H9 (cell line): ENCODE measurements around the gene COLEC12. TPM values are rescaled to one million over a fixed set of nuclear protein-coding genes. Genes with fewer than 3 reads are reported as not detected.

Source experiments
- DNase-seq: peaks from one replicate; pipeline ENCODE4 v3.0.0-alpha.2; 2017
- H2AFZ ChIP-seq: one replicate; pipeline ENCODE4 v1.6.1; 2013; ENCODE audit warnings: mild to moderate bottlenecking, low read length, control low read depth, moderate library complexity
- H2AK5ac ChIP-seq: 2 replicates; pipeline ENCODE4 v1.6.1; 2013; ENCODE audit warnings: low read length, control low read depth, mixed read lengths; ENCODE audit not compliant: insufficient read length
- H2BK120ac ChIP-seq: one replicate; pipeline ENCODE4 v1.6.1; 2013; ENCODE audit warnings: low read depth, mild to moderate bottlenecking, low read length, control low read depth, inconsistent platforms; ENCODE audit not compliant: poor library complexity, severe bottlenecking
- H2BK12ac ChIP-seq: 2 replicates; pipeline ENCODE4 v1.6.1; 2013; ENCODE audit warnings: low read length, control low read depth, mixed read lengths, low read depth; ENCODE audit not compliant: insufficient read length
- H2BK15ac ChIP-seq: 2 replicates; pipeline ENCODE4 v1.6.1; 2013; ENCODE audit warnings: low read depth, low read length, control low read depth
- H2BK20ac ChIP-seq: one replicate; pipeline ENCODE4 v1.6.1; 2013; ENCODE audit warnings: low read depth, mild to moderate bottlenecking, low read length, control low read depth, inconsistent platforms; ENCODE audit not compliant: poor library complexity, severe bottlenecking
- H2BK5ac ChIP-seq: 2 replicates; pipeline ENCODE4 v1.6.1; 2013; ENCODE audit warnings: low read length, control low read depth, mixed read lengths; ENCODE audit not compliant: insufficient read length
- H3K14ac ChIP-seq: 2 replicates; pipeline ENCODE4 v1.6.1; 2013; ENCODE audit warnings: low read length, control low read depth; ENCODE audit not compliant: insufficient read depth
- H3K18ac ChIP-seq: 2 replicates; pipeline ENCODE4 v1.6.1; 2013; ENCODE audit warnings: low read depth, mild to moderate bottlenecking, mixed read lengths, low read length, control low read depth; ENCODE audit not compliant: insufficient read length
- H3K23ac ChIP-seq: 2 replicates; pipeline ENCODE4 v1.6.1; 2013; ENCODE audit warnings: low read length, control low read depth, mixed read lengths, low read depth; ENCODE audit not compliant: insufficient read length
- H3K23me2 ChIP-seq: 2 replicates; pipeline ENCODE4 v1.6.1; 2013; ENCODE audit warnings: low read depth, mild to moderate bottlenecking, mixed read lengths, low read length, control low read depth; ENCODE audit not compliant: insufficient read length, poor library complexity, severe bottlenecking
- H3K27ac ChIP-seq: 2 replicates; pipeline ENCODE4 v1.5.1; 2013; ENCODE audit warnings: low read length, control low read depth, mixed read lengths, low read depth; ENCODE audit not compliant: insufficient read length
- H3K27me3 ChIP-seq: 2 replicates; pipeline ENCODE4 v1.6.1; 2013; ENCODE audit warnings: low read length, control low read depth, inconsistent platforms; ENCODE audit not compliant: insufficient read depth
- H3K4ac ChIP-seq: 2 replicates; pipeline ENCODE4 v1.6.1; 2013; ENCODE audit warnings: low read depth, mild to moderate bottlenecking, control low read depth, inconsistent platforms, low read length, moderate library complexity
- H3K4me1 ChIP-seq: 2 replicates; pipeline ENCODE4 v1.6.1; 2013; ENCODE audit warnings: low read length, control low read depth, inconsistent platforms; ENCODE audit not compliant: insufficient read depth
- H3K4me2 ChIP-seq: 2 replicates; pipeline ENCODE4 v1.6.1; 2013; ENCODE audit warnings: low read length, control low read depth, mixed read lengths; ENCODE audit not compliant: insufficient read length, insufficient read depth
- H3K56ac ChIP-seq: 2 replicates; pipeline ENCODE4 v1.6.1; 2013; ENCODE audit warnings: low read depth, mild to moderate bottlenecking, mixed read lengths, low read length, control low read depth; ENCODE audit not compliant: insufficient read length
- H3K79me1 ChIP-seq: 2 replicates; pipeline ENCODE4 v1.6.1; 2013; ENCODE audit warnings: low read depth, mild to moderate bottlenecking, moderate library complexity, low read length, control low read depth, inconsistent platforms; ENCODE audit not compliant: insufficient read depth, poor library complexity, severe bottlenecking
- H3K79me2 ChIP-seq: 2 replicates; pipeline ENCODE4 v1.6.1; 2013; ENCODE audit warnings: low read length, control low read depth, inconsistent platforms; ENCODE audit not compliant: insufficient read depth
- H3K9ac ChIP-seq: 2 replicates; pipeline ENCODE4 v1.6.1; 2013; ENCODE audit warnings: low read length, control low read depth, mixed read lengths; ENCODE audit not compliant: insufficient read length; ENCODE audit errors: extremely low read depth
- H3K9me3 ChIP-seq: one replicate; pipeline ENCODE4 v1.6.1; 2013; ENCODE audit warnings: low read depth, low read length, inconsistent platforms; ENCODE audit not compliant: control insufficient read depth
- H3T11ph ChIP-seq: one replicate; pipeline ENCODE4 v1.6.1; 2013; ENCODE audit warnings: mild to moderate bottlenecking, low read length, control low read depth, inconsistent platforms
- H4K20me1 ChIP-seq: one replicate; pipeline ENCODE4 v1.6.1; 2013; ENCODE audit not compliant: control insufficient read depth, insufficient read length, insufficient read depth
- H4K5ac ChIP-seq: 2 replicates; pipeline ENCODE4 v1.6.1; 2013; ENCODE audit warnings: low read depth, mild to moderate bottlenecking, mixed read lengths, low read length, control low read depth; ENCODE audit not compliant: insufficient read length
- H4K8ac ChIP-seq: replicated peaks from 2 replicates; pipeline ENCODE4 v1.6.1; 2013; ENCODE audit warnings: low read length, control low read depth, mixed read lengths, low read depth; ENCODE audit not compliant: insufficient read length
- H4K91ac ChIP-seq: 2 replicates; pipeline ENCODE4 v1.6.1; 2013; ENCODE audit warnings: low read depth, mild to moderate bottlenecking, moderate library complexity, mixed read lengths, low read length, control low read depth; ENCODE audit not compliant: insufficient read length
- H3K27ac Mint-ChIP-seq, 3 experiments: 2 replicates in 2 of 3; 3 replicates in 1 of 3; pipeline ENCODE4 v1.8.0; 2020 to 2021; ENCODE audit warnings: mixed read lengths in 3 of 3, mild to moderate bottlenecking in 1 of 3, moderate library complexity in 1 of 3
- H3K27me3 Mint-ChIP-seq: 2 replicates; pipeline ENCODE4 v1.8.0; 2021; ENCODE audit warnings: low read depth, mild to moderate bottlenecking, moderate library complexity, mixed read lengths
- H3K36me3 Mint-ChIP-seq, 3 experiments: 2 replicates in 2 of 3; 3 replicates in 1 of 3; pipeline ENCODE4 v1.8.0; 2020 to 2021; ENCODE audit warnings: low read depth in 3 of 3, mixed read lengths in 3 of 3; ENCODE audit not compliant: insufficient read depth in 1 of 3
- H3K4me1 Mint-ChIP-seq, 2 experiments: 2 replicates each; pipeline ENCODE4 v1.8.0; 2020; ENCODE audit warnings: mixed read lengths in 2 of 2
- H3K4me3 Mint-ChIP-seq, 2 experiments: 2 replicates in 1 of 2; 3 replicates in 1 of 2; pipeline ENCODE4 v1.8.0; 2020 to 2021; ENCODE audit warnings: mild to moderate bottlenecking in 2 of 2, mixed read lengths in 2 of 2, moderate library complexity in 1 of 2
- H3K9me3 Mint-ChIP-seq, 2 experiments: 2 replicates in 1 of 2; 3 replicates in 1 of 2; pipeline ENCODE4 v1.8.0; 2020; ENCODE audit warnings: mild to moderate bottlenecking in 2 of 2, mixed read lengths in 2 of 2, moderate library complexity in 1 of 2
- WGBS: extraction: QIAGEN DNeasy Blood & Tissue Kit; methylation state at CpG from one replicate; pipeline ENCODE4 v1.1.7; 2013; ENCODE audit warnings: missing lambda C conversion rate, low lambda C conversion rate, mixed read lengths; ENCODE audit not compliant: insufficient read length; ENCODE audit errors: extremely low coverage; 5-methylcytosine and 5-hydroxymethylcytosine counted together
- total RNA-seq: library from RNA; stranded (reverse); gene quantifications from 2 replicates; pipeline ENCODE4 v1.2.1, GENCODE V29; 2021
- TF ChIP-seq, protein P1 (sequence below): fragments of 200-600 bp; sonication (generic); conservative IDR thresholded peaks from 3 replicates; pipeline ENCODE4 v1.8.0; 2021; ENCODE audit warnings: antibody characterized with exemption, mild to moderate bottlenecking

The COLEC12 gene
- total RNA-seq, 1 experiment from 2014 or later: 0.70 TPM

DNA sequence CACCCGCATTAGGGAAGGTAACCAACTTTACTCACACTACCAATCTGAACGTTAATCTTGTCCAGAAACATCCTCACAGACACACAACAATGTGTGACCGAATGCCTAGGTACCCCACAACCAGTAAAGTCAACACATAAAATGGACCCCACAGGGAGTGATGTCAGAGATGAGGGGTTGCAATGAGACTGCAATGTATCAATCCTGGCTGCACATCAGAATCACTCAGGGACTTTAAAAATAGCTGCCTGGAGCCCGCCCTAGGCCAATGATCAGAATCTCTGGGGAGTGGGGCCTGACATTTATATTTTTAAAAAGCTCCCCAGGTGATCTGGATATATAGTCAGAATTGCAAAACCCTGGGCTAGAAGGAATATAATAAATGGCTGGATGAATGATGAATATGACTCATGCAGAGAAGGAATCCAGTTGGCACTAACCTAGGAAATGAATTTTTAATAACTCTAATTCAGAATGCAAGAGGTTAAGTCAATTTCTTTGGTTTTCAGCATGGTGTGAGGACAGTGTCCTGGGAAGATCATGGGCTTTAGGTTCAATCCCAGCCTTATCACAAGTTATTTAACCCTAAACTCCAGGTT lies 92.8 kb downstream of the COLEC12 start:
- no peak overlapping the region for H2BK120ac ChIP-seq

More for the DNA sequence above, 92.8 kb downstream of the COLEC12 start:
- Histone ChIP-seq H3T11ph (no peak overlapping the region), H3K23ac (no peak overlapping the region), H2BK5ac (no peak overlapping the region), H3K56ac (no peak overlapping the region), H3K79me1 (no peaks in the 10 kb centered on the region), H4K91ac (no peak overlapping the region), H3K27me3 (no peaks in the 10 kb centered on the region), H2BK15ac (no peak overlapping the region), H2BK12ac (no peak overlapping the region), H2AK5ac (no peak overlapping the region), H4K5ac (no peak overlapping the region), H3K14ac (no peak overlapping the region), H4K8ac (no peak overlapping the region), H3K9me3 (no peaks in the 10 kb centered on the region), H3K4me2 (no peak overlapping the region), H2AFZ (no peak overlapping the region), H3K4ac (no peak overlapping the region), H2BK20ac (no peak overlapping the region), H3K4me1 (no peaks in the 10 kb centered on the region), H3K9ac (no peak overlapping the region), H3K79me2 (no peaks in the 10 kb centered on the region), H3K27ac (no peak overlapping the region), H3K23me2 (no peaks in the 10 kb centered on the region), H4K20me1 (no peaks in the 10 kb centered on the region), H3K18ac (no peak overlapping the region)
- Mint-ChIP-seq H3K27me3 (no peaks in the 10 kb centered on the region), H3K36me3 (peaks cover 12 to 14% (median 13%) of the 10 kb centered on the region in 3 experiments), H3K4me3 (no peak overlapping the region), H3K9me3 (peaks cover 17 to 26% of the 10 kb centered on the region in 2 experiments), H3K4me1 (no peaks in the 10 kb centered on the region), H3K27ac (no peak overlapping the region)
- no CpG with 5 or more reads among the region's 4 CpGs for WGBS
- TF ChIP-seq, protein P1, sequence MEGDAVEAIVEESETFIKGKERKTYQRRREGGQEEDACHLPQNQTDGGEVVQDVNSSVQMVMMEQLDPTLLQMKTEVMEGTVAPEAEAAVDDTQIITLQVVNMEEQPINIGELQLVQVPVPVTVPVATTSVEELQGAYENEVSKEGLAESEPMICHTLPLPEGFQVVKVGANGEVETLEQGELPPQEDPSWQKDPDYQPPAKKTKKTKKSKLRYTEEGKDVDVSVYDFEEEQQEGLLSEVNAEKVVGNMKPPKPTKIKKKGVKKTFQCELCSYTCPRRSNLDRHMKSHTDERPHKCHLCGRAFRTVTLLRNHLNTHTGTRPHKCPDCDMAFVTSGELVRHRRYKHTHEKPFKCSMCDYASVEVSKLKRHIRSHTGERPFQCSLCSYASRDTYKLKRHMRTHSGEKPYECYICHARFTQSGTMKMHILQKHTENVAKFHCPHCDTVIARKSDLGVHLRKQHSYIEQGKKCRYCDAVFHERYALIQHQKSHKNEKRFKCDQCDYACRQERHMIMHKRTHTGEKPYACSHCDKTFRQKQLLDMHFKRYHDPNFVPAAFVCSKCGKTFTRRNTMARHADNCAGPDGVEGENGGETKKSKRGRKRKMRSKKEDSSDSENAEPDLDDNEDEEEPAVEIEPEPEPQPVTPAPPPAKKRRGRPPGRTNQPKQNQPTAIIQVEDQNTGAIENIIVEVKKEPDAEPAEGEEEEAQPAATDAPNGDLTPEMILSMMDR: no peak
- DNase-seq: no peak
